DMS153 (cell line): Measurements from ENCODE around the gene MINK1.
A peak's percentile ranks its signal among the peaks of the same experiment; 100 is the strongest.

Experiments used
- DNase-seq: peaks from one replicate; lab custom pipeline; 2025; lab: John Stamatoyannopoulos, UW

The MINK1 gene

GRCh38 chr17:4933646-4934045 lies 100.5 kb downstream of the MINK1 start:
- DNase-seq: no peak

GRCh38 chr17:4934173-4934979 lies 101.2 kb downstream of the MINK1 start:
- no peak for DNase-seq

GRCh38 chr17:4935650-4936049 lies 102.5 kb downstream of the MINK1 start:
- no peak for DNase-seq

GRCh38 chr17:4936436-4936835 lies 103.3 kb downstream of the MINK1 start:
- DNase-seq: no peak

- no peak for DNase-seq
These were observed 104.4 kb downstream of the MINK1 start for GRCh38 chr17:4937553-4937952.

GRCh38 chr17:4938069-4938491 lies 104.9 kb downstream of the MINK1 start:
- DNase-seq: no peak

- DNase-seq: no peak
These were observed 105.8 kb downstream of the MINK1 start for GRCh38 chr17:4938688-4939545.

- DNase-seq: no peak
These were observed 106.3 kb downstream of the MINK1 start for GRCh38 chr17:4939546-4939795.

- peak; percentile 94 for DNase-seq
These were observed 106.8 kb downstream of the MINK1 start, which contains the start of the genes RNF167 and SLC25A11 for GRCh38 chr17:4939796-4940554. RNF167 (plus strand) TSS chr17:4940268; CDS start chr17:4940910, 642 bp downstream. SLC25A11 (minus strand) TSS chr17:4940046; CDS start chr17:4939910, 136 bp downstream.

GRCh38 chr17:4940555-4941318 lies 107.6 kb downstream of the MINK1 start:
- DNase-seq: no peak

- DNase-seq: no peak
These were observed 108.1 kb downstream of the MINK1 start for GRCh38 chr17:4941319-4941610.

- no peak for DNase-seq
These were observed 109.8 kb downstream of the MINK1 start for GRCh38 chr17:4942760-4943508.

GRCh38 chr17:4944163-4944553 lies 111.0 kb downstream of the MINK1 start:
- DNase-seq: no peak

GRCh38 chr17:4944554-4945175 lies 111.5 kb downstream of the MINK1 start:
- DNase-seq: no peak

GRCh38 chr17:4945176-4945943 lies 112.2 kb downstream of the MINK1 start:
- DNase-seq: no peak

- DNase-seq: no peak
These were observed 112.8 kb downstream of the MINK1 start for GRCh38 chr17:4945944-4946280.

GRCh38 chr17:4946312-4946976 lies 113.3 kb downstream of the MINK1 start:
- no peak for DNase-seq

- no peak for DNase-seq
These were observed 113.9 kb downstream of the MINK1 start for GRCh38 chr17:4947010-4947410.
